Esophagus squamous epithelium (tissue), 4 donors: Measurements from ENCODE around the gene CCDC8.

Experiments used
- POLR2A ChIP-seq, 4 donors: fragments of 450-650 bp; IDR thresholded peaks; one replicate each; pipeline ENCODE4 v1.6.1; 2017; ENCODE audit warnings: antibody characterized with exemption in 4 of 4, mild to moderate bottlenecking in 4 of 4, moderate library complexity in 3 of 4
- TF ChIP-seq, protein P1 (sequence below), 6 experiments: fragments of 450-650 bp in 4 of 6; fragments of 200-600 bp in 2 of 6; sonication (generic) in 2 of 6; IDR thresholded peaks; one replicate each; pipeline ENCODE4 v1.5.1; 2016 to 2019; ENCODE audit warnings: antibody characterized with exemption in 6 of 6, mild to moderate bottlenecking in 4 of 6, moderate library complexity in 4 of 6

DNA sequence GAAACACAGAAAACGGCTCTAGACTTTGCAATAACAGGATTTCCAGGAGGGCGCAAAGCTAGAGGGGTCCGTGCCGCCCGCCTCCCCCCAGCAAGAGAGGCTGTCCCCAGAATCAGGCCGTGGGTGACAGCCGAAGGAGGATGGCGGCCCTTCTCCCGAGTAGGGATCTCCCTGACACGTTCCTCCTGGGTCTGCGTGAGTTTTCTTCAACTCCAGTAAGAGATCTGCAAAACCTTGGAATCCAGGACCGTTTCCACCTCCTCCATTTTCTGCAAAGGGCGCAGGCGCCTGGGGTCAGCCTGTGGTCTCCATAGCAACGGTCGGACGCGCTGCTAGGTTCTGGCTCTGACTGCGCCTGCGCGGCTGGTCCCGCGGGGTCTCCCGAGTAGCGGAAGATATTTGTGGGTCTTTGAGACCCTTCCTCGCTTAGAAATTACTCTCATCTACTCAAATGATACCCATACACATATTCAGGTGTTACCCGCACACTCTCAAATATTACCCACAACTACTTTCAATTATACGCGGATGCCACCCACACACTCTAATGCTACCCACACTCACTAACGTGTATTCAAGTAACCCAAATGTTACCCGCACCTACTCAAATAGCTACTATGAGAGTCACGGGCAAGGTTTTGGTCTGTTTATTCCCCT is 13.3 kb upstream of the CCDC8 start:
- TF ChIP-seq, protein P1, sequence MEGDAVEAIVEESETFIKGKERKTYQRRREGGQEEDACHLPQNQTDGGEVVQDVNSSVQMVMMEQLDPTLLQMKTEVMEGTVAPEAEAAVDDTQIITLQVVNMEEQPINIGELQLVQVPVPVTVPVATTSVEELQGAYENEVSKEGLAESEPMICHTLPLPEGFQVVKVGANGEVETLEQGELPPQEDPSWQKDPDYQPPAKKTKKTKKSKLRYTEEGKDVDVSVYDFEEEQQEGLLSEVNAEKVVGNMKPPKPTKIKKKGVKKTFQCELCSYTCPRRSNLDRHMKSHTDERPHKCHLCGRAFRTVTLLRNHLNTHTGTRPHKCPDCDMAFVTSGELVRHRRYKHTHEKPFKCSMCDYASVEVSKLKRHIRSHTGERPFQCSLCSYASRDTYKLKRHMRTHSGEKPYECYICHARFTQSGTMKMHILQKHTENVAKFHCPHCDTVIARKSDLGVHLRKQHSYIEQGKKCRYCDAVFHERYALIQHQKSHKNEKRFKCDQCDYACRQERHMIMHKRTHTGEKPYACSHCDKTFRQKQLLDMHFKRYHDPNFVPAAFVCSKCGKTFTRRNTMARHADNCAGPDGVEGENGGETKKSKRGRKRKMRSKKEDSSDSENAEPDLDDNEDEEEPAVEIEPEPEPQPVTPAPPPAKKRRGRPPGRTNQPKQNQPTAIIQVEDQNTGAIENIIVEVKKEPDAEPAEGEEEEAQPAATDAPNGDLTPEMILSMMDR (IDR thresholded peaks at IDR 0.05) = no peak
- no peak for TF ChIP-seq POLR2A (IDR thresholded peaks at IDR 0.05)
